ENCODE data around the gene TBC1D3C. TPM values are rescaled to one million over a fixed set of nuclear protein-coding genes. Genes with fewer than 3 reads are reported as not detected.
"Not testable (repeated sequence)": the region's sequence is repeated elsewhere in the genome, so short reads cannot be mapped to it uniquely, and the experiment has no call there.

TBC1D3C gene
- not detected in 3 replicates for polyA plus RNA-seq
- polyA plus RNA-seq (2011; ENCODE audit: low read depth), result not detected
- polyA plus RNA-seq (2011; cell fraction: cytosol; rRNA removed), result not detected in 2 replicates
- polyA plus RNA-seq (2011; cell fraction: nucleus; rRNA removed), result not detected in 2 replicates
- 0.08 TPM in 1 of 2 replicates, not detected in the other for polyA plus RNA-seq (2012; ENCODE audit: low replicate concordance)
- not detected in 3 replicates for polyA minus RNA-seq
- not detected for polyA minus RNA-seq (2011; cell fraction: cytosol; rRNA and poly(A)+ RNA removed)
- not detected in 2 replicates for polyA minus RNA-seq (2011; cell fraction: nucleus; rRNA and poly(A)+ RNA removed)

DNA sequence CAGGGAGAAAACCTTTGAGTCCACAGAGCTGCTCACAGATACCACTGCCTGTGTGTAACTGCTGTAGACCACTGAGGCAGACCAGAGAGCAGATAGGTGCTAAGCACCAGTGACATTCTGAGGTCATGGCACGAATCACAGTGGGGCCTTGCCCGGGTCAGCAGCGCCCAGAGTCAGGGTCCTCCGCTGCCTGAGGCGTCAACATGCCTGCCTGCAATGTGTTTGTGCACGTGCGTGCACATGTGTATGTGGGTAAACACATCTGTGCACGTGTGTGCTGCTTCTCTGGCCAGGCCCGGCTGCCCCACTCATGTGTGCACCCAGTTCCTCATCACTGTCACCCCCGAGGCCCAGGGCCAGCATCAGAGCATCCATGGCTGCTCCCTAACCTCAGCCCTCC lies at the start of gene TBC1D3C:
Gene TBC1D3C, minus strand, starts transcription at position 101 of the 400 bp plus-strand sequence. CDS start 1,568 bp downstream, outside the sequence.
- H4K20me1 ChIP-seq (ENCODE audit: control insufficient read depth, extremely low read depth, insufficient read depth, low read length); H3K4me3 ChIP-seq (ENCODE audit: control insufficient read depth in 2 of 3, extremely low read depth in 1 of 3, insufficient read depth in 2 of 3, low read depth in 1 of 3, low read length in 3 of 3); H2AFZ ChIP-seq (ENCODE audit: control insufficient read depth, low read length); H3K27ac ChIP-seq (ENCODE audit: control insufficient read depth, insufficient read depth, low read length); H3K4me1 ChIP-seq (ENCODE audit: control insufficient read depth, extremely low read depth, insufficient read depth, low read length); H3K9me1 ChIP-seq (ENCODE audit: control insufficient read depth, extremely low read depth, insufficient read depth, low read length); H3K36me3 ChIP-seq (ENCODE audit: control insufficient read depth in 2 of 2, extremely low read depth in 1 of 2, insufficient read depth in 2 of 2, low read length in 2 of 2); FAIRE-seq; H3K9me3 ChIP-seq (ENCODE audit: control insufficient read depth, low read depth, low read length); dilution Hi-C loops (cut with MboI; ENCODE audit: extremely low pct_ligation_motif_present, low sequenced_read_pairs); H3K27me3 ChIP-seq (ENCODE audit: control insufficient read depth, extremely low read depth, insufficient read depth, low read length); DNase-seq (ENCODE audit: low read depth, low spot score); H3K79me2 ChIP-seq (ENCODE audit: control insufficient read depth, insufficient read depth, low read length); H3K4me2 ChIP-seq (ENCODE audit: control insufficient read depth, extremely low read depth, insufficient read depth, low read depth, low read length); H3K9ac ChIP-seq (ENCODE audit: control insufficient read depth, extremely low read depth, insufficient read depth, low read length): not testable (repeated sequence)

DNA sequence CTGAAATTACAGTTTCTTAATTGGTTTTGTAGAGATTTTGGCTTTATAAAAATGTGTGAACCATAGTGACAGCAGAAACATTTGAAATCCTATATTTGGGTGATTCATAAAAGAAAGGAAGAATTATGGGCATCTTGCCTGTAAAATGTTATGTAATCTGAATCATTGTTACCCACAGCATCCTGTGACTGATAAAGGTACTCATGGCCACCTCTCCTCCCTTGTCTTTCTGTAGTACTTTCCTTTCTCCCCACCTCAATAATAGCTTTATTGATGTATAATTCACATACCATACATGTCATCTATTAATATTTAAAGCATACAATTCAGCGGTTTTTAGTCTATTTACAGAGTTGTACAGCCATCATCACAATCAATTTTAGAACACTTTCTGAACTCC lies 30.8 kb upstream of the TBC1D3C start:
- H3K79me2 ChIP-seq (ENCODE audit: control insufficient read depth, insufficient read depth, low read length); H3K4me3 ChIP-seq (ENCODE audit: control insufficient read depth in 2 of 3, extremely low read depth in 1 of 3, insufficient read depth in 2 of 3, low read depth in 1 of 3, low read length in 3 of 3); H3K36me3 ChIP-seq (ENCODE audit: control insufficient read depth in 2 of 2, extremely low read depth in 1 of 2, insufficient read depth in 2 of 2, low read length in 2 of 2); H3K27ac ChIP-seq (ENCODE audit: control insufficient read depth, insufficient read depth, low read length); DNase-seq (ENCODE audit: low read depth, low spot score); H4K20me1 ChIP-seq (ENCODE audit: control insufficient read depth, extremely low read depth, insufficient read depth, low read length); H2AFZ ChIP-seq (ENCODE audit: control insufficient read depth, low read length); H3K9me3 ChIP-seq (ENCODE audit: control insufficient read depth, low read depth, low read length); FAIRE-seq; H3K4me2 ChIP-seq (ENCODE audit: control insufficient read depth, extremely low read depth, insufficient read depth, low read depth, low read length); H3K9me1 ChIP-seq (ENCODE audit: control insufficient read depth, extremely low read depth, insufficient read depth, low read length); H3K27me3 ChIP-seq (ENCODE audit: control insufficient read depth, extremely low read depth, insufficient read depth, low read length); H3K9ac ChIP-seq (ENCODE audit: control insufficient read depth, extremely low read depth, insufficient read depth, low read length); H3K4me1 ChIP-seq (ENCODE audit: control insufficient read depth, extremely low read depth, insufficient read depth, low read length); dilution Hi-C loops (cut with MboI; ENCODE audit: extremely low pct_ligation_motif_present, low sequenced_read_pairs): not testable (repeated sequence)

DNA sequence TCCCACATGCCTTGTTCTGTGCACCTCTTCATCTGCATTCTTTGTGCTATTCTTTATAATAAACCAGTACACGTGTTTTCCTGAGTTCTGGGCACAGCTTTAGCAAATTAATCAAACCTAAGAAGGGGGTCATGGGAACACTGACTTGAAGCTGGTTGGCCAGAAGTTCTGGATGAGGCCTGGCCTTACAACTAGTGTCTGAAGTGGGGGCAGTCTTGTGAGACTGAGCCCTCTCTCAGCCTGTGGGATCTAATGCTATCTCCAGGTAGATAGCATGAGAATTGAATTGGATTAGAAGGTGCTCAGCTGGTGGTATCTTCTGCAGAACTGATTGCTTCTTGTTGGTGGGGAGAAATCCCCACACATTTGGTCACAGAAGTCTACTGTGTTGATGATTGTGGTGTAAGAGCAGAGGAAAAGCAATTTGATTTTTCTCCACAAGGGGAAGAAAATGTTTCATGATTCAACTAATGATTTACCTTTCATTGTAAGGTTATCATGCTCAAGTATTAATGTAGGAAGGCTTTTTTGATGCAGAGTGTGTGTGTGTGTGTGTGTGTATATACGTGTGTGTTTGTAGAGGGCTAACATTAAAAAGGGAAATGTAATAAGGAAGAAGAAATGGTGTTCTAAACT lies 25.7 kb upstream of the TBC1D3C start:
- FAIRE-seq; H3K79me2 ChIP-seq (ENCODE audit: control insufficient read depth, insufficient read depth, low read length); H3K9me1 ChIP-seq (ENCODE audit: control insufficient read depth, extremely low read depth, insufficient read depth, low read length); H4K20me1 ChIP-seq (ENCODE audit: control insufficient read depth, extremely low read depth, insufficient read depth, low read length); H3K36me3 ChIP-seq (ENCODE audit: control insufficient read depth in 2 of 2, extremely low read depth in 1 of 2, insufficient read depth in 2 of 2, low read length in 2 of 2); H3K27ac ChIP-seq (ENCODE audit: control insufficient read depth, insufficient read depth, low read length); H3K4me1 ChIP-seq (ENCODE audit: control insufficient read depth, extremely low read depth, insufficient read depth, low read length); H2AFZ ChIP-seq (ENCODE audit: control insufficient read depth, low read length); dilution Hi-C loops (cut with MboI; ENCODE audit: extremely low pct_ligation_motif_present, low sequenced_read_pairs); H3K9me3 ChIP-seq (ENCODE audit: control insufficient read depth, low read depth, low read length); H3K27me3 ChIP-seq (ENCODE audit: control insufficient read depth, extremely low read depth, insufficient read depth, low read length); H3K4me2 ChIP-seq (ENCODE audit: control insufficient read depth, extremely low read depth, insufficient read depth, low read depth, low read length); DNase-seq (ENCODE audit: low read depth, low spot score); H3K4me3 ChIP-seq (ENCODE audit: control insufficient read depth in 2 of 3, extremely low read depth in 1 of 3, insufficient read depth in 2 of 3, low read depth in 1 of 3, low read length in 3 of 3); H3K9ac ChIP-seq (ENCODE audit: control insufficient read depth, extremely low read depth, insufficient read depth, low read length): not testable (repeated sequence)

DNA sequence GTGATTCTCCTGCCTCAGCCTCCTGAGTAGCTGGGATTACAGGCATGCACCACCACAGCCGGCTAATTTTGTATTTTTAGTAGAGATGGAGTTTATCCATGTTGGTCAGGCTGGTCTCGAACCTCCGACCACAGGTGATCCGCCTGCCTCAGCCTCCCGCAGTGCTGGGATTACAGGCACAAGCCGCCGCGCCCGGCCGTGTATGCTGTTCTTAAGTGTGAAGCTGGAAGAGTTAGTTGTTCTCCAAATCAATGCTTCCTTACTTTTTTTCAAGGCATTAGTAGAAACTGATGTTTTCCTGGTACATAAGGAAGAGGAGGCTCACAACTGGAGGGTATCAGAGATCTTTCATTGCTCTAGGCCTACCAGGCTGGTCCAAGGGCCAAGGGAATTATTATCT lies 19.7 kb upstream of the TBC1D3C start:
- H3K4me2 ChIP-seq (ENCODE audit: control insufficient read depth, extremely low read depth, insufficient read depth, low read depth, low read length); H3K9me1 ChIP-seq (ENCODE audit: control insufficient read depth, extremely low read depth, insufficient read depth, low read length); H3K27ac ChIP-seq (ENCODE audit: control insufficient read depth, insufficient read depth, low read length); FAIRE-seq; DNase-seq (ENCODE audit: low read depth, low spot score); H4K20me1 ChIP-seq (ENCODE audit: control insufficient read depth, extremely low read depth, insufficient read depth, low read length); H3K4me1 ChIP-seq (ENCODE audit: control insufficient read depth, extremely low read depth, insufficient read depth, low read length); H2AFZ ChIP-seq (ENCODE audit: control insufficient read depth, low read length); H3K27me3 ChIP-seq (ENCODE audit: control insufficient read depth, extremely low read depth, insufficient read depth, low read length); H3K79me2 ChIP-seq (ENCODE audit: control insufficient read depth, insufficient read depth, low read length); H3K9me3 ChIP-seq (ENCODE audit: control insufficient read depth, low read depth, low read length); dilution Hi-C loops (cut with MboI; ENCODE audit: extremely low pct_ligation_motif_present, low sequenced_read_pairs); H3K36me3 ChIP-seq (ENCODE audit: control insufficient read depth in 2 of 2, extremely low read depth in 1 of 2, insufficient read depth in 2 of 2, low read length in 2 of 2); H3K4me3 ChIP-seq (ENCODE audit: control insufficient read depth in 2 of 3, extremely low read depth in 1 of 3, insufficient read depth in 2 of 3, low read depth in 1 of 3, low read length in 3 of 3); H3K9ac ChIP-seq (ENCODE audit: control insufficient read depth, extremely low read depth, insufficient read depth, low read length): not testable (repeated sequence)

DNA sequence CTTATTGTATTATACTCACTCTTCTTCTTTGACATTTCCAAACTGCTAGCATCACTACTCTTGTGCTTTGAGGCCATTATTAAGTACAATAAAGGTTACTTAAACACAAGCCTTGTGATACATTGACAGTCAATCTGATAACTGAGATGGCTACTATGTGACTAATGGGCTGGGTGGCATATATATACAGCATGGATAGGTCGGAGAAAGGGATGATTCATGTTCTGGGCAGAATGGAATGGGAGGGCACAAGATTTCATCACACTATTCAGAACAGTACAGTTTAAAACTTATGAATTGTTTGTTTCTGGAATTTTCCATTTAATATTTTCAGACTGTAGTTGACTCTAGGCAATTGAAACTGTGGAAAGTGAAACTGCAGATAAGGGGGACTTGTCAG lies 18.9 kb upstream of the TBC1D3C start:
- H3K9me1 ChIP-seq (ENCODE audit: control insufficient read depth, extremely low read depth, insufficient read depth, low read length); H3K4me2 ChIP-seq (ENCODE audit: control insufficient read depth, extremely low read depth, insufficient read depth, low read depth, low read length); H3K79me2 ChIP-seq (ENCODE audit: control insufficient read depth, insufficient read depth, low read length); DNase-seq (ENCODE audit: low read depth, low spot score); H3K4me1 ChIP-seq (ENCODE audit: control insufficient read depth, extremely low read depth, insufficient read depth, low read length); FAIRE-seq; H4K20me1 ChIP-seq (ENCODE audit: control insufficient read depth, extremely low read depth, insufficient read depth, low read length); H3K36me3 ChIP-seq (ENCODE audit: control insufficient read depth in 2 of 2, extremely low read depth in 1 of 2, insufficient read depth in 2 of 2, low read length in 2 of 2); H2AFZ ChIP-seq (ENCODE audit: control insufficient read depth, low read length); H3K9ac ChIP-seq (ENCODE audit: control insufficient read depth, extremely low read depth, insufficient read depth, low read length); dilution Hi-C loops (cut with MboI; ENCODE audit: extremely low pct_ligation_motif_present, low sequenced_read_pairs); H3K27me3 ChIP-seq (ENCODE audit: control insufficient read depth, extremely low read depth, insufficient read depth, low read length); H3K4me3 ChIP-seq (ENCODE audit: control insufficient read depth in 2 of 3, extremely low read depth in 1 of 3, insufficient read depth in 2 of 3, low read depth in 1 of 3, low read length in 3 of 3); H3K9me3 ChIP-seq (ENCODE audit: control insufficient read depth, low read depth, low read length); H3K27ac ChIP-seq (ENCODE audit: control insufficient read depth, insufficient read depth, low read length): not testable (repeated sequence)

Data from keratinocyte (primary cell).